22Rv1 (cell line): ENCODE measurements around the gene CFAP46.

Source experiments
- H3K27ac ChIP-seq: fragments of 450-650 bp; 2 replicates; pipeline ENCODE4 v1.5.1; 2017
- CTCF ChIP-seq: fragments of 450-650 bp; IDR thresholded peaks from 2 replicates; pipeline ENCODE4 v1.5.1; 2017; ENCODE audit warnings: mild to moderate bottlenecking
- ZFX ChIP-seq: fragments of 450-650 bp; IDR thresholded peaks from 2 replicates; pipeline ENCODE4 v1.6.1; 2017; ENCODE audit warnings: antibody characterized with exemption, borderline replicate concordance

CFAP46 gene

GRCh38 chr10:132987671-132988571 is 45.6 kb upstream of the CFAP46 start:
- no peak for TF ChIP-seq ZFX
- no peak for TF ChIP-seq CTCF

GRCh38 chr10:132986978-132987377 is 44.6 kb upstream of the CFAP46 start:
- H3K27ac ChIP-seq, result no peak overlapping the region
- TF ChIP-seq CTCF, result no peak
- TF ChIP-seq ZFX, result no peak

More at GRCh38 chr10:132987671-132988571, 45.6 kb upstream of the CFAP46 start:
- H3K27ac ChIP-seq, result no peak overlapping the region

GRCh38 chr10:132986576-132986975 is 44.2 kb upstream of the CFAP46 start:
- H3K27ac ChIP-seq, result no peak overlapping the region
- TF ChIP-seq CTCF, result no peak
- no peak for TF ChIP-seq ZFX

- TF ChIP-seq CTCF (no peak), ZFX (no peak)
- H3K27ac ChIP-seq, result no peak overlapping the region
Measured at GRCh38 chr10:132986076-132986475, 43.7 kb upstream of the CFAP46 start.

- H3K27ac ChIP-seq, result no peak overlapping the region
- TF ChIP-seq CTCF, result no peak
- TF ChIP-seq ZFX, result no peak
Measured at GRCh38 chr10:132985546-132985900, 43.2 kb upstream of the CFAP46 start.

GRCh38 chr10:132984801-132985545 is 42.6 kb upstream of the CFAP46 start:
- no peak overlapping the region for H3K27ac ChIP-seq
- no peak for TF ChIP-seq CTCF
- no peak for TF ChIP-seq ZFX

- H3K27ac ChIP-seq, result no peak overlapping the region
- TF ChIP-seq CTCF (no peak), ZFX (no peak)
Measured at GRCh38 chr10:132984008-132984295, 41.6 kb upstream of the CFAP46 start.
